OCI-LY3 (cell line): Measurements from ENCODE around the gene UMAD1.

ENCODE experiments used
- H2AFZ ChIP-seq: fragments of 200-600, 300-600 bp; shearing (Covaris generic); 2 replicates; pipeline ENCODE4 v1.6.0; 2014; ENCODE audit warnings: antibody characterized with exemption, low read depth, low read length
- H3K27ac ChIP-seq: fragments of 200-600, 300-600 bp; sonication (generic); 2 replicates; pipeline ENCODE4 v1.5.1; 2014; ENCODE audit warnings: mild to moderate bottlenecking, low read length, moderate library complexity, mixed read lengths
- H3K27me3 ChIP-seq: fragments of 200-600, 300-600 bp; sonication (generic); 2 replicates; pipeline ENCODE4 v1.6.1; 2014; ENCODE audit warnings: low read depth, low read length, mixed read lengths
- H3K36me3 ChIP-seq: fragments of 200-600, 300-600 bp; sonication (generic); replicated peaks from 2 replicates; pipeline ENCODE3; 2014; ENCODE audit warnings: low read depth, low read length, mixed read lengths
- H3K4me1 ChIP-seq: fragments of 300-600, 200-600 bp; sonication (generic); 2 replicates; pipeline ENCODE4 v1.6.1; 2014; ENCODE audit warnings: low read length, mixed read lengths
- H3K4me2 ChIP-seq: fragments of 200-600, 300-600 bp; sonication (generic); 2 replicates; pipeline ENCODE4 v1.6.1; 2014; ENCODE audit warnings: low read length, mixed read lengths
- H3K4me3 ChIP-seq: fragments of 300-600, 200-600 bp; sonication (generic); 2 replicates; pipeline ENCODE4 v1.5.1; 2014; ENCODE audit warnings: antibody characterized with exemption, mild to moderate bottlenecking, low read length, moderate library complexity
- H3K79me2 ChIP-seq: fragments of 300-600, 200-600 bp; shearing (Covaris generic); 2 replicates; pipeline ENCODE4 v1.6.1; 2014; ENCODE audit warnings: mild to moderate bottlenecking, low read length, mixed read lengths
- H3K9ac ChIP-seq: fragments of 300-600, 200-600 bp; shearing (Covaris generic); 2 replicates; pipeline ENCODE4 v1.6.0; 2014; ENCODE audit warnings: mild to moderate bottlenecking, low read length, moderate library complexity
- H3K9me3 ChIP-seq: fragments of 200-600, 300-600 bp; shearing (Covaris generic); 2 replicates; pipeline ENCODE4 v1.6.1; 2014; ENCODE audit warnings: low read length, mixed read lengths; ENCODE audit not compliant: insufficient read depth
- H4K20me1 ChIP-seq: fragments of 200-600, 300-600 bp; sonication (generic); 2 replicates; pipeline ENCODE4 v1.6.1; 2016; ENCODE audit warnings: low read length, mixed read lengths; ENCODE audit not compliant: insufficient read depth
- EZH2phosphoT487 ChIP-seq: fragments of 200-600 bp; shearing (Covaris generic); IDR thresholded peaks from 2 replicates; pipeline ENCODE4 v1.6.1; 2018; ENCODE audit warnings: antibody characterized with exemption, mixed run types, low read depth
- TF ChIP-seq, protein P1 (sequence below): fragments of 200-600, 300-600 bp; sonication (generic); IDR thresholded peaks from 2 replicates; pipeline ENCODE4 v1.5.1; 2014; ENCODE audit warnings: antibody characterized with exemption, low read length, low read depth

Gene UMAD1

DNA sequence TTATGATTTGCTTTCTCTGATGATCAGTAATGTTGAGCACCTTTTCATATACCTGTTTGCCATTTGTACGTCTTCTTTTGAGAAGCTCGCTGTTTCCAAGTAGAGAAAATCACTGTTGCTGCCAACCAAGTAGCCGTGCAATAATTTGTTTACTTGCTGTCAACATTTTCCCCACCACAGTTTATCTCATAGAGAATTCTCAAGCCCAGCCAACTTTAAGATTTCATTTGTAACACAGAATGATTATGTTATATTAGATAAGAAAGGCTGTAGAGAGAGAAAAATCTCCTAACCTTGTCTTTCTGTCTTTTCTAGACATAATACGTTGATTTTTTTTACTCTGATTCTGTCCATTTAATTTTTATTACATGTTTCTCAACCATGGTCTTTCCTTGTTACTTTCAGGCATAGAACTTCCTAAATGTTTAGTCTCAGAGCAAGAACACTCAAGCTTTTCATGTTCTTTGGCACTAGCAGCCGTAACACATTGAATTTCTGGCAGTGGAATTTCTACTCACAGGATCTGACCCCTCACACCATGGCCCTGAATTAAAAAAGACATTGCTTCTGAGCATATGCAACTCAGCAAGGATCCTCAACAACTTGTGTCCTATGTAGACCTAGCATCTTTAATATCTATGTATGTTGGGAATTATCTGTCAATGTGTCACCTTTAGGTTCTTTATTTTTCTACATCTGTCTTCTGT lies 54.7 kb downstream of the UMAD1 start:
- H3K27ac ChIP-seq: no peak overlapping the region
- no peaks in the 10 kb centered on the region for H3K27me3 ChIP-seq
- TF ChIP-seq, protein P1, sequence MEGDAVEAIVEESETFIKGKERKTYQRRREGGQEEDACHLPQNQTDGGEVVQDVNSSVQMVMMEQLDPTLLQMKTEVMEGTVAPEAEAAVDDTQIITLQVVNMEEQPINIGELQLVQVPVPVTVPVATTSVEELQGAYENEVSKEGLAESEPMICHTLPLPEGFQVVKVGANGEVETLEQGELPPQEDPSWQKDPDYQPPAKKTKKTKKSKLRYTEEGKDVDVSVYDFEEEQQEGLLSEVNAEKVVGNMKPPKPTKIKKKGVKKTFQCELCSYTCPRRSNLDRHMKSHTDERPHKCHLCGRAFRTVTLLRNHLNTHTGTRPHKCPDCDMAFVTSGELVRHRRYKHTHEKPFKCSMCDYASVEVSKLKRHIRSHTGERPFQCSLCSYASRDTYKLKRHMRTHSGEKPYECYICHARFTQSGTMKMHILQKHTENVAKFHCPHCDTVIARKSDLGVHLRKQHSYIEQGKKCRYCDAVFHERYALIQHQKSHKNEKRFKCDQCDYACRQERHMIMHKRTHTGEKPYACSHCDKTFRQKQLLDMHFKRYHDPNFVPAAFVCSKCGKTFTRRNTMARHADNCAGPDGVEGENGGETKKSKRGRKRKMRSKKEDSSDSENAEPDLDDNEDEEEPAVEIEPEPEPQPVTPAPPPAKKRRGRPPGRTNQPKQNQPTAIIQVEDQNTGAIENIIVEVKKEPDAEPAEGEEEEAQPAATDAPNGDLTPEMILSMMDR: no peak
- no peak for TF ChIP-seq EZH2phosphoT487
- H3K9me3 ChIP-seq: no peaks in the 10 kb centered on the region
- no peaks in the 10 kb centered on the region for H3K36me3 ChIP-seq
- no peaks in the 10 kb centered on the region for H3K4me1 ChIP-seq
- H3K4me3 ChIP-seq: no peak overlapping the region
- H4K20me1 ChIP-seq: no peaks in the 10 kb centered on the region
- no peak overlapping the region for H2AFZ ChIP-seq
- no peaks in the 10 kb centered on the region for H3K79me2 ChIP-seq
- H3K9ac ChIP-seq: no peak overlapping the region
- H3K4me2 ChIP-seq: no peak overlapping the region

DNA sequence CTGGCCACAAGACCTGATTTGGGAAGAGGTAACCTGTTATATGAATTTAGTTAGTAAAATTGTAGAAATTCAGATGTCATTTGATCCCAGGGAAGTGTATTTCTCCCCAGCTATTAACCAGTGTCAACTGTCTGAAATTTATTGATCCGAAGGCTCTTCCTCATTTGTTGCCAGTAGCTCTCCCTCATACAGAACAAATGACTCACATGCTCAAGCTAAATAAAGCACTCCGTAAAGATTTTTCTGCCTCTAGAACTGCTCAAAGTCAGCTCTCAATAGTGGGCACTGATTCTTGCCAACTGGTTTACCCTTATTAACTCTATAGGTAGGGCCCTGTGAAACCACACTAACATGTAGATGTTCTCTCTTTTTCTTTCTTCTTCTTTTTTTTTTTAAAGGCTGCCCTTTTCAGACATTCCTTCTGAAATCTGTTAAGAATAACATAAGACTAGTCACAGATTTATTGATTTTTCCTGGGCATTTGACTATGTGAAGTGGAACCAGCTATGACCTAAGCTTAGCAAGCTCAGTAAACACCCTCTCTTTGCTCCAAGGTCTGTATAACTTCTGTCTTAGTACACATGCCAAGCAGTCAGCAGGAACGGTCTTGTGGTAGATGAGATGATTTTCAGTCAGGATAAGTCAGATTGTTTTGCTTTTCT lies 56.0 kb downstream of the UMAD1 start:
- H3K27ac ChIP-seq: no peak overlapping the region
- no peak overlapping the region for H2AFZ ChIP-seq
- peaks cover 3% of the 10 kb centered on the region for H3K4me1 ChIP-seq
- H3K36me3 ChIP-seq: no peaks in the 10 kb centered on the region
- no peak overlapping the region for H3K4me2 ChIP-seq
- H3K27me3 ChIP-seq: no peaks in the 10 kb centered on the region
- H3K4me3 ChIP-seq: no peak overlapping the region
- no peak overlapping the region for H3K9ac ChIP-seq
- TF ChIP-seq EZH2phosphoT487: no peak
- TF ChIP-seq, protein P1: no peak
- no peaks in the 10 kb centered on the region for H3K79me2 ChIP-seq
- no peaks in the 10 kb centered on the region; the same call in 1 of the 2 replicates for H4K20me1 ChIP-seq
- H3K9me3 ChIP-seq: no peaks in the 10 kb centered on the region

DNA sequence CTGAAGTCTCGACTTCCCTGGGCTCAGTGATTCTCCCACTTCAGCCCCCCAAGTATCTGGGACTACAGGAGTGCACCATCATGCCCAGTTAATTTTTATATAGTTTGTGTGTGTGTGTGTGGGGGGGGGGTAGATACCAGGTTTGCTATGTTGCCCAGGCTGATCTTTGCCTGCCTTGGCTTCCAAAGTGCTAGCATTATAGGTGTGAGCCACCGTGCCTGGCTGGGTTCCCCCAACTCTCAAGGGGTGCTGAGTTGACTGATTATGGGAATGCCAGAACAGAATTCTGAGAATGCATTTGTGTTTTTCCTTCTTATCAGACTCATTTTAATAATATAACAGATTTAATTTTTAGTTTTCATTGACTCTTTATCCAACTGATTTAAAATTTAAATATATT lies 58.4 kb downstream of the UMAD1 start:
- Histone ChIP-seq H3K4me3 (no peak overlapping the region), H2AFZ (no peak overlapping the region), H3K4me1 (peaks cover 8% of the 10 kb centered on the region), H3K36me3 (no peaks in the 10 kb centered on the region), H3K9ac (no peak overlapping the region), H3K27me3 (no peaks in the 10 kb centered on the region), H3K9me3 (no peaks in the 10 kb centered on the region), H3K79me2 (no peaks in the 10 kb centered on the region), H3K27ac (no peak overlapping the region), H3K4me2 (no peak overlapping the region), H4K20me1 (no peaks in the 10 kb centered on the region; the same call in 1 of the 2 replicates)
- TF ChIP-seq, protein P1: no peak
- TF ChIP-seq EZH2phosphoT487: no peak

DNA sequence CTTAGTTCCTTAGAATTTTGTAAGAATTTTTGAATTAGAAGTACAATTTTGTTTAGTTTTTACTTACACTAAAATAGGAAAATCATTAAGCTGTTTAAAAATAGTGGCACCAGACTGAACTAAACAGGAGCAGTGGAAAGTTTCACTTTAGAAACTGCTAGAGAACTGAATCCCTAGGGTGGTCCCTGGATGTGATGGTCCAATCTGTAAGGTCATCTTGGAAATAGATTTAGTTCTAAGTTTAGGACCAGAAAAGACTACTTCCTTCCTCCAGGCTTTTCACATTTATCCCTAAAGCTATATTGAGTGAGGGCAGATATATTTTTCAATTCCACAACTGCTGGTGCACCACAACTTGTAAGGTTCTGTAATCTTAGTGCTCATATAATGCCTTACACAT lies 58.8 kb downstream of the UMAD1 start:
- H3K36me3 ChIP-seq: no peaks in the 10 kb centered on the region
- H3K79me2 ChIP-seq: no peaks in the 10 kb centered on the region
- H3K4me2 ChIP-seq: no peak overlapping the region
- H3K27ac ChIP-seq: no peak overlapping the region
- H3K27me3 ChIP-seq: no peaks in the 10 kb centered on the region
- H3K4me3 ChIP-seq: no peak overlapping the region
- no peaks in the 10 kb centered on the region for H3K9me3 ChIP-seq
- TF ChIP-seq, protein P1: no peak
- no peak for TF ChIP-seq EZH2phosphoT487
- no peak overlapping the region for H3K9ac ChIP-seq
- H3K4me1 ChIP-seq: peaks cover 8% of the 10 kb centered on the region
- no peaks in the 10 kb centered on the region; the same call in 1 of the 2 replicates for H4K20me1 ChIP-seq
- H2AFZ ChIP-seq: no peak overlapping the region
